Nasal cavity respiratory epithelium epithelial cell of viscerocranial mucosa (primary cell): Measurements from ENCODE around the gene DEUP1. TPM values are rescaled to one million over a fixed set of nuclear protein-coding genes. Genes with fewer than 3 reads are reported as not detected.

Experiments used
- total RNA-seq: library from RNA; depleted of rRNA; stranded (reverse); fragments of >200 nt; gene quantifications from 2 replicates; pipeline ENCODE4 v1.2.3, GENCODE V29; 2014

Gene DEUP1, protein sequence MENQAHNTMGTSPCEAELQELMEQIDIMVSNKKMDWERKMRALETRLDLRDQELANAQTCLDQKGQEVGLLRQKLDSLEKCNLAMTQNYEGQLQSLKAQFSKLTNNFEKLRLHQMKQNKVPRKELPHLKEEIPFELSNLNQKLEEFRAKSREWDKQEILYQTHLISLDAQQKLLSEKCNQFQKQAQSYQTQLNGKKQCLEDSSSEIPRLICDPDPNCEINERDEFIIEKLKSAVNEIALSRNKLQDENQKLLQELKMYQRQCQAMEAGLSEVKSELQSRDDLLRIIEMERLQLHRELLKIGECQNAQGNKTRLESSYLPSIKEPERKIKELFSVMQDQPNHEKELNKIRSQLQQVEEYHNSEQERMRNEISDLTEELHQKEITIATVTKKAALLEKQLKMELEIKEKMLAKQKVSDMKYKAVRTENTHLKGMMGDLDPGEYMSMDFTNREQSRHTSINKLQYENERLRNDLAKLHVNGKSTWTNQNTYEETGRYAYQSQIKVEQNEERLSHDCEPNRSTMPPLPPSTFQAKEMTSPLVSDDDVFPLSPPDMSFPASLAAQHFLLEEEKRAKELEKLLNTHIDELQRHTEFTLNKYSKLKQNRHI
- under 0.01 and 0.14 TPM in 2 replicates for total RNA-seq

GRCh38 chr11:93330446-93330984 lies at the start of gene DEUP1:
DEUP1 (plus strand) TSS chr11:93330742; CDS start chr11:93332260, 1,518 bp downstream.

Other genes with a start within 250 kb of the DEUP1 start
- 4.9 and 6.8 TPM in 2 replicates for gene SLC36A4, start 132.8 kb upstream of the DEUP1 start, total RNA-seq
- gene SMCO4, start 212.6 kb downstream of the DEUP1 start, total RNA-seq: 1.4 and 6.0 TPM in 2 replicates